ENCODE data around the gene DLX1.
"Not testable (repeated sequence)": the region's sequence is repeated elsewhere in the genome, so short reads cannot be mapped to it uniquely, and the experiment has no call there.

DLX1 gene

DNA sequence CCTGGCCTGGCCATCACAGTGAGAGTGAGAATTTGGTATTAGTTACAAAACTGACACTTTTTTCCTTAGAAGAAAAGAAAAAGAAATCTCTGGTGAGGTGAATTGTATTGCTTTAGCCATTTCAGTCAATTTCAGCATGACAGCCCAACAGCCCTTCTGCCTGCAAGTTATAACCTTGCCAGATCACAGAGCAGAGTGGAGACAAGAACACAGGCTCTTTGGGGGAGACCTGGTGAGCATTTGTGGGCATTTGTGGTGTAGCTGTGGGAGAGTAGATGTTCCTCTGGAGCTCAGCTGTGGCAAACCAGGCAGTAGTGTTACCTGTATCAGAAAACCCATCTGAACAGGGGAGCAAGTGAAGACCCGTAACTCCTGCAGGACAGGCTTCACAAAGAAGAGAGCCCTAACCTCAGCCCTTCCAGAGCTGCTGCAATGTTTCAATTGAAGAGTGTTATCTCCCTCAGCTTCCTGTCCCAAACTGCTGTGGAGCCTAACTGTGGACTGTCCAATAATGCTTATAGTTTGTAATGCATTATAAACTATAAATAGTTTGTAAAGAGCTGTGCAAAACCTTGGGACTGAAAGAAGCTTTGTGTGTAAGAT lies 22.8 kb upstream of the DLX1 start:
- H4K20me1 ChIP-seq (ENCODE audit: control insufficient read depth, insufficient read depth, low read depth, low read length): no peaks in the 10 kb centered on the region
- TF ChIP-seq, protein P1, sequence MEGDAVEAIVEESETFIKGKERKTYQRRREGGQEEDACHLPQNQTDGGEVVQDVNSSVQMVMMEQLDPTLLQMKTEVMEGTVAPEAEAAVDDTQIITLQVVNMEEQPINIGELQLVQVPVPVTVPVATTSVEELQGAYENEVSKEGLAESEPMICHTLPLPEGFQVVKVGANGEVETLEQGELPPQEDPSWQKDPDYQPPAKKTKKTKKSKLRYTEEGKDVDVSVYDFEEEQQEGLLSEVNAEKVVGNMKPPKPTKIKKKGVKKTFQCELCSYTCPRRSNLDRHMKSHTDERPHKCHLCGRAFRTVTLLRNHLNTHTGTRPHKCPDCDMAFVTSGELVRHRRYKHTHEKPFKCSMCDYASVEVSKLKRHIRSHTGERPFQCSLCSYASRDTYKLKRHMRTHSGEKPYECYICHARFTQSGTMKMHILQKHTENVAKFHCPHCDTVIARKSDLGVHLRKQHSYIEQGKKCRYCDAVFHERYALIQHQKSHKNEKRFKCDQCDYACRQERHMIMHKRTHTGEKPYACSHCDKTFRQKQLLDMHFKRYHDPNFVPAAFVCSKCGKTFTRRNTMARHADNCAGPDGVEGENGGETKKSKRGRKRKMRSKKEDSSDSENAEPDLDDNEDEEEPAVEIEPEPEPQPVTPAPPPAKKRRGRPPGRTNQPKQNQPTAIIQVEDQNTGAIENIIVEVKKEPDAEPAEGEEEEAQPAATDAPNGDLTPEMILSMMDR (IDR thresholded peaks at IDR 0.05; ENCODE audit: low read depth, low read length, poor library complexity, severe bottlenecking): no peak
- no peak for TF ChIP-seq EZH2phosphoT487 (IDR thresholded peaks at IDR 0.05; ENCODE audit: borderline replicate concordance, low read length)
- no peaks in the 10 kb centered on the region for H3F3A ChIP-seq (ENCODE audit: control insufficient read depth, insufficient read depth)
- no peaks in the 10 kb centered on the region for H3K27me3 ChIP-seq (ENCODE audit: control insufficient read depth, low read length)
- no peaks in the 10 kb centered on the region for H3K4me1 ChIP-seq (ENCODE audit: control insufficient read depth, low read length)
- H3K4me3 ChIP-seq (ENCODE audit: low read length): no peak overlapping the region
- no peak overlapping the region for H3K27ac ChIP-seq (ENCODE audit: low read depth, low read length)
- H3K36me3 ChIP-seq (ENCODE audit: control insufficient read depth, low read length): no peaks in the 10 kb centered on the region
- H3K4me2 ChIP-seq (ENCODE audit: low read length): no peak overlapping the region
- no peaks in the 10 kb centered on the region for H3K79me2 ChIP-seq (ENCODE audit: control insufficient read depth, low read length)
- no peaks in the 10 kb centered on the region for H3K9me3 ChIP-seq (ENCODE audit: control insufficient read depth, insufficient read depth, low read length)
- no peaks in the 10 kb centered on the region for H3K9me2 ChIP-seq (replicated peaks; ENCODE audit: control insufficient read depth, low read length)

DNA sequence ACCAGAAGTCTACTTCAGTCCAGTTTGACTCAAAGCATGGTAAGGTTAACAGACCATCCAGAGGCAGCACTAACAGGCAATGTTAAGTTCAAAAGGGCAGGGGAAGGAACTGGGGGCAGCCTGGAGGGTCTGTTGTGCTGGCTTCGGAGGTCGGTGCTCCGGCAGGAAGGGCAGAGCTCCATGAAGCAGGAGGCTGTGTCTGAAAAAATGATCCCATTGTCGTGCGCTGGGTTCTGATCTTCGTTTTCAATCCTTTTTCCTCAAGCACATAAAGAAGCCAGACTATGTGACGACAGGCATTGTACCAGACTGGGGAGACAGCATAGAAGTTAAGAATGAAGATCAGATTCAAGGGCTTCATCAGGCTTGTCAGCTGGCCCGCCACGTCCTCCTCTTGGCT lies 21.9 kb upstream of the DLX1 start:
- TF ChIP-seq EZH2phosphoT487 (IDR thresholded peaks at IDR 0.05; ENCODE audit: borderline replicate concordance, low read length): no peak
- H3K4me2 ChIP-seq (ENCODE audit: low read length): no peak overlapping the region
- H3K4me1 ChIP-seq (ENCODE audit: control insufficient read depth, low read length): no peaks in the 10 kb centered on the region
- no peaks in the 10 kb centered on the region for H3F3A ChIP-seq (ENCODE audit: control insufficient read depth, insufficient read depth)
- no peak overlapping the region for H3K4me3 ChIP-seq (ENCODE audit: low read length)
- H3K9me2 ChIP-seq (replicated peaks; ENCODE audit: control insufficient read depth, low read length): no peaks in the 10 kb centered on the region
- no peaks in the 10 kb centered on the region for H3K36me3 ChIP-seq (ENCODE audit: control insufficient read depth, low read length)
- H3K9me3 ChIP-seq (ENCODE audit: control insufficient read depth, insufficient read depth, low read length): no peaks in the 10 kb centered on the region
- no peak overlapping the region for H3K27ac ChIP-seq (ENCODE audit: low read depth, low read length)
- no peaks in the 10 kb centered on the region for H4K20me1 ChIP-seq (ENCODE audit: control insufficient read depth, insufficient read depth, low read depth, low read length)
- no peaks in the 10 kb centered on the region for H3K27me3 ChIP-seq (ENCODE audit: control insufficient read depth, low read length)
- no peaks in the 10 kb centered on the region for H3K79me2 ChIP-seq (ENCODE audit: control insufficient read depth, low read length)

DNA sequence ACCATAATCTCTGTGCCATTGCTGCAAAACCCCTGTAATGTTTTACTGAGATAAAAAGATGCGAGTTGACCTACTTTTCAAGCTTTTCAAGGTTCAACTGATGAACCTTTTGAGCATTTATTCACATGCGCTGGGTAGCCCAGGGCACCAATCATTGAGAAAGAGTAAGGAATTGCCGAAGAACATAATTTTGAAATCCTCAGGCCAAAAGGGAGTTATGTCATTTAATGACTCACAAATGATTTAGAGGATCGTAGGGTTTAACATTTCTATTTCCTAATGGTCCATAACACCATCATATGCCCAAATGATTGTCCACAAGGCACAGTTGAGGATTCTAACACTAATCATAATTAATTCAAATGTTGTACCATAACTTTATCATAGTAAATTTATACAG lies 20.2 kb upstream of the DLX1 start:
- no peaks in the 10 kb centered on the region for H3K4me1 ChIP-seq (ENCODE audit: control insufficient read depth, low read length)
- no peaks in the 10 kb centered on the region for H3K36me3 ChIP-seq (ENCODE audit: control insufficient read depth, low read length)
- H3K27me3 ChIP-seq (ENCODE audit: control insufficient read depth, low read length): no peaks in the 10 kb centered on the region
- H3K9me2 ChIP-seq (replicated peaks; ENCODE audit: control insufficient read depth, low read length): no peaks in the 10 kb centered on the region
- no peak overlapping the region for H3K4me2 ChIP-seq (ENCODE audit: low read length)
- no peaks in the 10 kb centered on the region for H3K9me3 ChIP-seq (ENCODE audit: control insufficient read depth, insufficient read depth, low read length)
- TF ChIP-seq, protein P1 (IDR thresholded peaks at IDR 0.05; ENCODE audit: low read depth, low read length, poor library complexity, severe bottlenecking): no peak
- TF ChIP-seq EZH2phosphoT487 (IDR thresholded peaks at IDR 0.05; ENCODE audit: borderline replicate concordance, low read length): no peak
- H3K4me3 ChIP-seq (ENCODE audit: low read length): no peak overlapping the region
- no peaks in the 10 kb centered on the region for H3F3A ChIP-seq (ENCODE audit: control insufficient read depth, insufficient read depth)
- no peak overlapping the region for H3K27ac ChIP-seq (ENCODE audit: low read depth, low read length)
- no peaks in the 10 kb centered on the region for H4K20me1 ChIP-seq (ENCODE audit: control insufficient read depth, insufficient read depth, low read depth, low read length)
- H3K79me2 ChIP-seq (ENCODE audit: control insufficient read depth, low read length): no peaks in the 10 kb centered on the region

DNA sequence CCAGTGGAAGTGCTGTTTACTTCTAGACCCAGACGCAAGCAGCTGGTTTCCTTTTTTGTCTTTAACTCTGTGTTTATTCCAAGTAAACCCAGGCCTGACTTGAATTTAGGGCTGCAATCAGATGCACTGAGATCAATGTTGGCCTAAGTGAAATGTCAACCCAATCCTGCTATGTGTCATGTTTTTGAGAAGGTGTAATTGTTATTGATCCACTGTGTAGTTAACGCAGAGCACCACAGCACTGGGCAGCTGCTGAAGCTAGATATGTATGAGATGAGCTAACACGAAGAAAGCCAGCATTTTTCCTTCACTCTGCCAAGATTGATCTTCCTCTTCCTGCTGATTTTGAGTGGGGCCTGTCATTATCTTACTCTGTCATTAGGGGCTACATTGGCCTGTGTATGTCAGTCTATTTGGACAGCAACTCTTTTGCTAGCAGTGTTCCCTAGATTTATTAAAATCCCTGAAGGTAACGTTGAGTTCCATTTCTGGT lies 18.9 kb upstream of the DLX1 start:
- Histone ChIP-seq H3K36me3 (ENCODE audit: control insufficient read depth, low read length) (no peaks in the 10 kb centered on the region), H3F3A (ENCODE audit: control insufficient read depth, insufficient read depth) (no peaks in the 10 kb centered on the region), H4K20me1 (ENCODE audit: control insufficient read depth, insufficient read depth, low read depth, low read length) (no peaks in the 10 kb centered on the region), H3K4me3 (ENCODE audit: low read length) (no peak overlapping the region), H3K79me2 (ENCODE audit: control insufficient read depth, low read length) (no peaks in the 10 kb centered on the region), H3K4me1 (ENCODE audit: control insufficient read depth, low read length) (no peaks in the 10 kb centered on the region), H3K4me2 (ENCODE audit: low read length) (no peak overlapping the region), H3K27ac (ENCODE audit: low read depth, low read length) (no peak overlapping the region), H3K9me2 (replicated peaks; ENCODE audit: control insufficient read depth, low read length) (no peaks in the 10 kb centered on the region), H3K9me3 (ENCODE audit: control insufficient read depth, insufficient read depth, low read length) (no peaks in the 10 kb centered on the region), H3K27me3 (ENCODE audit: control insufficient read depth, low read length) (no peaks in the 10 kb centered on the region)
- TF ChIP-seq, protein P1 (IDR thresholded peaks at IDR 0.05; ENCODE audit: low read depth, low read length, poor library complexity, severe bottlenecking): no peak
- no peak for TF ChIP-seq EZH2phosphoT487 (IDR thresholded peaks at IDR 0.05; ENCODE audit: borderline replicate concordance, low read length)

DNA sequence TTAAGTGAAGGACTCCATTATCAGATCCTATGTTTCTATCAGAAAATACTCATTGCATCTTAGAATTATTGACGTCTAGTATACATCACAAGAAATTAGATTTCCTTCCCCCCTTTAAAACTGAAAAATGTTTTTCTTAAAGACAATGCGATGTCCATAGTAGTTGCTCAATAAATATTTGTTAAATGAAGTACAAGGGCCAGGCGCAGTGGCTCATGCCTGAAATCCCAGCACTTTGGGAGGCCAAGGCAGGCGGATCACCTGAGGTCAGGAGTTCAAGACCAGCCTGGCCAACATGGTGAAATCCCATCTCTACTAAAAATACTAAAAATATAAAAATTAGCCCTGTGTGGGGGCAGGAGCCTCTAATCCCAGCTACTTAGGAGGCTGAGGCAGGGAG lies 17.4 kb upstream of the DLX1 start:
- H3K79me2 ChIP-seq (ENCODE audit: control insufficient read depth, low read length); H3K4me1 ChIP-seq (ENCODE audit: control insufficient read depth, low read length); H4K20me1 ChIP-seq (ENCODE audit: control insufficient read depth, insufficient read depth, low read depth, low read length); H3K4me2 ChIP-seq (ENCODE audit: low read length); H3F3A ChIP-seq (ENCODE audit: control insufficient read depth, insufficient read depth); H3K9me3 ChIP-seq (ENCODE audit: control insufficient read depth, insufficient read depth, low read length); H3K9me2 ChIP-seq (replicated peaks; ENCODE audit: control insufficient read depth, low read length); H3K36me3 ChIP-seq (ENCODE audit: control insufficient read depth, low read length); H3K27ac ChIP-seq (ENCODE audit: low read depth, low read length); H3K4me3 ChIP-seq (ENCODE audit: low read length); H3K27me3 ChIP-seq (ENCODE audit: control insufficient read depth, low read length): not testable (repeated sequence)

Measured in DOHH2 (cell line).